LHCN-M2 (cell line): ENCODE results near the gene PCDHA3. TPM values are rescaled to one million over a fixed set of nuclear protein-coding genes. Genes with fewer than 3 reads are reported as not detected.
"Not testable (repeated sequence)": the region's sequence is repeated elsewhere in the genome, so short reads cannot be mapped to it uniquely, and the experiment has no call there.

Source experiments
- DNase-seq: peaks from one replicate; pipeline ENCODE4 v3.0.0-alpha.2; 2012; ENCODE audit warnings: low read depth
- polyA plus RNA-seq: library from polyadenylated mRNA; unstranded; fragments of >200 nt; gene quantifications from one replicate; pipeline ENCODE4 v1.2.1, GENCODE V29; 2012; ENCODE audit warnings: missing spikeins
- total RNA-seq: library from RNA; depleted of rRNA; stranded (reverse); fragments of >200 nt; gene quantifications from 2 replicates; pipeline ENCODE4 v1.2.3, GENCODE V29; 2014; rRNA removed

The PCDHA3 gene
- total RNA-seq, result under 0.01 and 0.06 TPM in 2 replicates
- 0.04 TPM for polyA plus RNA-seq

- DNase-seq, result peak; percentile 31
Observed at GRCh38 chr5:140800816-140801493, at the start of gene PCDHA3. Gene PCDHA3, plus strand, starts transcription at chr5:140801057.

DNA sequence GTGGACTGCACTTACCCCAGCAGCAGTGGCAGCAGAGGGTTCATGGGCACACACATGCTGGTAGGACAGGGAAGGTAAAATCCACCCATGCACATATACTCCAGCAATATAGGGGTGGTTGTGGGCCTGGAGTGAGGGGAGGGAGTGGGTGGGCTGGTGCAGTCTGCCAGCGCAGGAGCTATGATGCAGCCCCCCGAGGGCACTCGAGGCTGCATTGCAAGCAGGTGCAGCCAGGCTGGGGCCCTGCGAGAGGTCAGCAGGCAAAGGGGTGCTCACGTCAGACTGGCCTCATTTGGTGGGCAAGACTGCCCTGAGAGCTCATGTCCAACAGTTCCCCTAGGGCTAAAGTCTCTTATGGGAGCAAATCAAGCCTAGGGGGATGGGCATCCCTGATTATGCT, 47.3 kb upstream of the PCDHA3 start:
- DNase-seq, result no peak

DNA sequence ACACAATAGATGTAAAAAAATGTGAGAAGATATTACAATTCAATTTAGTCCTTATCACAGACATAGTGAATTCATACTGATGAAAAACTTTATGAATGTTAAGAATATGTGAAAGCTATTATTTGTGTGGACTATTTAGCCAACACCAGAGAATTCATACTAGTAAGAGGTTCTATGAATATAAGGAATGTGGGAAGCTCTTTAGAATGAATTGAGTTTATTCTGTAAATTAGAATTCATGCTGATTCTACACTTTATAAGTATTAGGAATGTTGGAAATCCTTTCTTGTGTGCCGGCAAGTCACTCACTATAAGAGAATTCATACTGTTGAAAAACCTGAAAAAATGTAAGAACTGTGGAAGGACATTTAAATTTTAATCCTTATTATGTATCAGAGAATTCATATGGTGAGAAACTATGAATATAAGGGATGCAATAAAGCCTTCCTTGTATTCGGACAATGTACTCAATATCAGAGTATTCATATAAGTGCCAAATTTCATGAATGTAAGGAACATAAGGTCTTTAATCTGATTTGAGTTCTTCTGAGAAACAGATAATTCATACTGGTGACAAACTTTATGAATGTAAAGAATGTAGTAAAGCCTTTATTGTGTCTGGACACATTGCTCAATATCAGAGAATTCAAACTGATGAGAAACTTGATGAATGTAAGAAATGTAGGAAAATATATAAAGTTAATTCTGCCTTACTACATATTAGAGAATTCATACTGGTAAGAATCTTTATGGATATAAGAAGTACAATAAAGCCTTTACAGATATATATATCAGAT, 36.5 kb upstream of the PCDHA3 start:
- DNase-seq, result no peak

- no peak for DNase-seq
Observed at GRCh38 chr5:140767444-140767843, 33.4 kb upstream of the PCDHA3 start.

- no peak for DNase-seq
Observed at GRCh38 chr5:140780512-140780911, 20.3 kb upstream of the PCDHA3 start.

DNA sequence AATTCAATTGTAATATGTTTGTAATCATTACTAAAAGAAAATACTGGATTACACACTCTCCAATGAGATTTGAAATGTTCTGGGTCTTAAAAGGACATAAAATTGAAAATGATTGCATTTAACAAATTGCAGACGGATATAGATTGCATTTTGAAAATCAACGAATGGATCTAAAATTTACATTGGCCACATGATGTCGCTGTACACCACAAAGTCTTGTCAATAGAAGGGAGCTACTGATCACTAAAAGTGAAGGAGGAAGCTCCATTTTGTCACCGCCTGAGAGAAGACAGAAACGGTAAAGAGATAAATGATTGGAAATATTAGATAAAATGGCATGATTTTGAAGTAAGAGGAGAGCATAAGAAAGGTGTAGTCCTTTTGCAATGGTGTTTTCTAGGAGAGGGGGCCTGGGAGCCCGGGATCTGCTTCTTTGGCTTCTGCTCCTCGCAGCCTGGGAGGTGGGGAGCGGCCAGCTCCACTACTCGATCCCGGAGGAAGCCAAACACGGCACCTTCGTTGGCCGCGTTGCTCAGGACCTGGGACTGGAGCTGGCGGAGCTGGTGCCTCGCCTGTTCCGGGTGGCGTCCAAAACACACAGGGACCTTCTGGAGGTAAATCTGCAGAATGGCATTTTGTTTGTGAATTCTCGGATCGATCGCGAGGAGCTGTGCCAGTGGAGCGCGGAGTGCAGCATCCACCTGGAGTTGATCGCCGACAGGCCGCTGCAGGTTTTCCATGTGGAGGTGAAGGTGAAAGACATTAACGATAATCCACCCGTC, 14.8 kb upstream of the PCDHA3 start, which contains the start of gene PCDHA1:
TSS of gene PCDHA1 (plus strand) at position 236 of the 782 bp plus-strand sequence.
- no peak for DNase-seq

DNA sequence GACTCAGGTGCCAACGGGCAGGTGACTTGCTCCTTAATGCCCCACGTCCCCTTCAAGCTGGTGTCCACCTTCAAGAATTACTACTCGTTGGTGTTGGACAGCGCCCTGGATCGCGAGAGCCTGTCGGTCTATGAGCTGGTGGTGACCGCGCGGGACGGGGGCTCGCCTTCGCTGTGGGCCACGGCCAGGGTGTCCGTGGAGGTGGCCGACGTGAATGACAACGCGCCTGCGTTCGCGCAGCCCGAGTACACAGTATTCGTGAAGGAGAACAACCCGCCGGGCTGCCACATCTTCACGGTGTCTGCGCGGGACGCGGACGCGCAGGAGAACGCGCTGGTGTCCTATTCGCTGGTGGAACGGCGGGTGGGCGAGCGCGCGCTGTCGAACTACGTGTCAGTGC, 13.4 kb upstream of the PCDHA3 start:
- DNase-seq, result not testable (repeated sequence)

GRCh38 chr5:140787849-140788504, 12.9 kb upstream of the PCDHA3 start:
- not testable (repeated sequence) for DNase-seq

GRCh38 chr5:140791089-140791488, 9.8 kb upstream of the PCDHA3 start:
- DNase-seq, result no peak

DNA sequence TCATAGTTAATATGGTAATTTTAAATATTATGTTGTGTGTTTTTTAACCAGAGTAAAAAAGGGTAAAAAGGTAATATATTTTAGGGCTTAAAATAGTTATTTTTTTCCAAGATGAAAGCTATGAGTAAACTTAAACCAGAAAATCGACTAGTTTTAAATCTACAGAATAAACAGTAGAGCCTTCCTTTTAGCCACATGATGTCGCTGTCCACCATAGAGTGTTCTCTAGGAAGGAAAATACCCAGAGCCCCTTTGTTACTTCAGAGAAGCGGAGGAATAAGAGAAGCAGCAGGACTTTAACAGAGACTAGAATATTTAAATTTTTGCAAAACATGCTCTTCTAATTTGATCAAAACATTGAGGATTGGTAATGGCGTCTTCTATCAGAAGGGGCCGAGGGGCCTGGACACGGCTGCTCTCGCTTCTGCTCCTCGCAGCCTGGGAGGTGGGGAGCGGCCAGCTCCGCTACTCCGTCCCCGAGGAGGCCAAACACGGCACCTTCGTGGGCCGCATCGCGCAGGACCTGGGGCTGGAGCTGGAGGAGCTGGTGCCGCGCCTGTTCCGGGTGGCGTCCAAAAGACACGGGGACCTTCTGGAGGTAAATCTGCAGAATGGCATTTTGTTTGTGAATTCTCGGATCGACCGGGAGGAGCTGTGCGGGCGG, 6.1 kb upstream of the PCDHA3 start, which contains the start of gene PCDHA2:
TSS of gene PCDHA2 (plus strand) at position 258 of the 664 bp plus-strand sequence.
- DNase-seq, result no peak

- DNase-seq, result no peak
Observed at GRCh38 chr5:140795259-140795641, 5.6 kb upstream of the PCDHA3 start.

GRCh38 chr5:140796072-140796717, 4.7 kb upstream of the PCDHA3 start:
- not testable (repeated sequence) for DNase-seq

GRCh38 chr5:140796718-140797095, 4.2 kb upstream of the PCDHA3 start:
- no peak for DNase-seq

DNA sequence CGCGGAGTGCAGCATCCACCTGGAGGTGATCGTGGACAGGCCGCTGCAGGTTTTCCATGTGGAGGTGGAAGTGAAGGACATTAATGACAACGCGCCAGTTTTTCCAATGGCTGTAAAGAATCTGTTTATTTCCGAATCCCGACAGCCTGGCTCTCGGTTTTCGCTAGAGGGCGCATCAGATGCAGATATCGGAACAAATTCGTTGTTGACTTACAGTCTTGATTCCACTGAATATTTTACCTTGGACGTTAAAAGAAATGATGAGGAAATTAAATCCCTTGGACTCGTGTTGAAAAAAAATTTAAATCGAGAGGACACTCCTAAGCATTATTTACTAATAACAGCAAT, 611 bp downstream of the PCDHA3 start:
- DNase-seq, result peak; percentile 8

DNA sequence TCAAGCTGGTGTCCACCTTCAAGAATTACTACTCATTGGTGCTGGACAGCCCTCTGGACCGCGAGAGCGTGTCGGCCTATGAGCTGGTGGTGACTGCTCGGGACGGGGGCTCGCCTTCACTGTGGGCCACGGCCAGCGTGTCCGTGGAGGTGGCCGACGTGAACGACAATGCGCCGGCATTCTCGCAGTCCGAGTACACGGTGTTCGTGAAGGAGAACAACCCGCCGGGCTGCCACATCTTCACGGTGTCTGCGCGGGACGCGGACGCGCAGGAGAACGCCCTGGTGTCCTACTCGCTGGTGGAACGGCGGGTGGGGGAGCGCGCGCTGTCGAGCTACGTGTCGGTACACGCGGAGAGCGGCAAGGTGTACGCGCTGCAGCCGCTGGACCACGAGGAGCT, 1.5 kb downstream of the PCDHA3 start:
- DNase-seq, result not testable (repeated sequence)

GRCh38 chr5:140802781-140803271, 2.0 kb downstream of the PCDHA3 start:
- no peak for DNase-seq

DNA sequence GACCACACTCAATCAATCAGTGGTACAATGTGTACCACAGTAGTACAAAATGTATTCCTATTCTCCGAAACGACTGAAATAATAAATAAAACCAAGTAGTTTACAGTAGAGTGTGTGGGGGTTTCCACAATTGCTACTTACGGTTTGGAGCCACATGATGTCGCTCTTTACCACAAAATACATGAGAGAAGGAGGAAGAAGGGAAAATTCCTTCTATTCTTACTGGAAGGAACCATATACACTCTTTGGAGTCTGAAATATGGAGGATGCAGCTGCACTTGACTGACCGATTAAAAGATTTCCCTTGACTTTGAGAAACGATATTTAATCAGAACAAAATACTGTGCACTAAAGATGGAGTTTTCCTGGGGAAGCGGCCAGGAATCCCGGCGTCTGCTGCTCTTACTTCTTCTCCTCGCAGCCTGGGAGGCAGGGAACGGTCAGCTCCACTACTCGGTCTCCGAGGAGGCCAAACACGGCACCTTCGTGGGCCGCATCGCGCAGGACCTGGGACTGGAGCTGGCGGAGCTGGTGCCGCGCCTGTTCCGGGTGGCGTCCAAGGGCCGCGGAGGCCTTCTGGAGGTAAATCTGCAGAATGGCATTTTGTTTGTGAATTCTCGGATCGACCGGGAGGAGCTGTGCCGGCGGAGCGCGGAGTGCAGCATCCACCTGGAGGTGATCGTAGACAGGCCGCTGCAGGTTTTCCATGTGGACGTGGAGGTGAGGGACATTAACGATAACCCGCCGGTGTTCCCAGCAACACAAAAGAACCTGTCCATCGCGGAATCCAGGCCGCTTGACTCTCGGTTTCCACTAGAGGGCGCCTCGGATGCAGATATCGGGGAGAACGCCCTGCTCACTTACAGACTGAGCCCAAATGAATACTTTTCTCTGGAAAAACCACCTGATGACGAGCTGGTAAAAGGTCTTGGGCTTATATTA, 6.2 kb downstream of the PCDHA3 start, which contains the start of gene PCDHA4:
TSS of gene PCDHA4 (plus strand) at position 235 of the 942 bp plus-strand sequence.
- peak; percentile 43 for DNase-seq

DNA sequence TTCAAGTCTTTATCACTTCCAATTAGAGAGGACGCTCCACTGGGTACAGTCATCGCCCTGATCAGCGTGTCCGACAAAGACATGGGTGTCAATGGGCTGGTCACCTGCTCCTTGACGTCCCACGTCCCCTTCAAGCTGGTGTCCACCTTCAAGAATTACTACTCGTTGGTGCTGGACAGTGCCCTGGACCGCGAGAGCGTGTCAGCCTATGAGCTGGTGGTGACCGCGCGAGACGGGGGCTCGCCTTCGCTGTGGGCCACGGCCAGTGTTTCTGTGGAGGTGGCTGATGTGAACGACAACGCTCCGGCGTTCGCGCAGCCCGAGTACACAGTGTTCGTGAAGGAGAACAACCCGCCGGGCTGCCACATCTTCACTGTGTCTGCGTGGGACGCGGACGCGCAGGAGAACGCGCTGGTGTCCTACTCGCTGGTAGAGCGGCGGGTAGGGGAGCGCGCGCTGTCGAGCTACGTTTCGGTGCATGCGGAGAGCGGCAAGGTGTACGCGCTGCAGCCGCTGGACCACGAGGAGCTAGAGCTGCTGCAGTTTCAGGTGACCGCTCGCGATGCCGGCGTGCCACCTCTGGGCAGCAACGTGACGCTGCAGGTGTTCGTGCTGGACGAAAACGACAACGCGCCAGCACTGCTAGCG, 7.5 kb downstream of the PCDHA3 start:
- not testable (repeated sequence) for DNase-seq
